Central memory CD4-positive, alpha-beta T cell (primary cell): ENCODE data around the gene PNMT.

Source experiments
- DNase-seq: peaks from one replicate; pipeline ENCODE4 v3.0.0; 2022

PNMT gene

DNA sequence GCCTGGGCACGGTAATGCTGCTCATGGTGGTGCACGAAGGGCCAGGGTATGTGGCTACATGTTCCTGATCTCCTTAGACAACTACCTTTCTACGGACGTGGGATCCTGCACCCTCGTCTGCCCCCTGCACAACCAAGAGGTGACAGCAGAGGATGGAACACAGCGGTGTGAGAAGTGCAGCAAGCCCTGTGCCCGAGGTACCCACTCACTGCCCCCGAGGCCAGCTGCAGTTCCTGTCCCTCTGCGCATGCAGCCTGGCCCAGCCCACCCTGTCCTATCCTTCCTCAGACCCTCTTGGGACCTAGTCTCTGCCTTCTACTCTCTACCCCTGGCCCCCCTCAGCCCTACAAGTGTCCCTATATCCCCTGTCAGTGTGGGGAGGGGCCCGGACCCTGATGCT, 43.6 kb downstream of the PNMT start:
- DNase-seq, result no peak

DNA sequence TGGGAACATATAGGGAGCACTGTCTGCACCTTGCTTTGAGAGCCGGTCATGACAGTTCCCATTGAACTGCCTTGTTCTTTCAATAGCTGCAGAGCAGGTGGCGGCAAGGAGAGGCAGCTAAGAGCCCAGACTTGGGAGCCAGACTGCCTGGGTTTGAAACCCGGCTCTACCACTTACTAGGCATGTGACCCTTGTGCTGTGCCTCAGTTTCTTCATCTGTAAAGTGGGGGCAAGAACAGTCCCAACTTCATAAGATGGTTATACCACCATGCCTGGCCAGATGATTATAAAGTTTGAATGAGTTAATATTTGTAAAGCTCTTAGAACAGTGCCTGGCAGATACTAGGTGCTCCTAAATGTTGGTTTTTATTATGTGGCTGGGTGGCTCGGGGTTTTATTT, 46.0 kb downstream of the PNMT start:
- no peak for DNase-seq

DNA sequence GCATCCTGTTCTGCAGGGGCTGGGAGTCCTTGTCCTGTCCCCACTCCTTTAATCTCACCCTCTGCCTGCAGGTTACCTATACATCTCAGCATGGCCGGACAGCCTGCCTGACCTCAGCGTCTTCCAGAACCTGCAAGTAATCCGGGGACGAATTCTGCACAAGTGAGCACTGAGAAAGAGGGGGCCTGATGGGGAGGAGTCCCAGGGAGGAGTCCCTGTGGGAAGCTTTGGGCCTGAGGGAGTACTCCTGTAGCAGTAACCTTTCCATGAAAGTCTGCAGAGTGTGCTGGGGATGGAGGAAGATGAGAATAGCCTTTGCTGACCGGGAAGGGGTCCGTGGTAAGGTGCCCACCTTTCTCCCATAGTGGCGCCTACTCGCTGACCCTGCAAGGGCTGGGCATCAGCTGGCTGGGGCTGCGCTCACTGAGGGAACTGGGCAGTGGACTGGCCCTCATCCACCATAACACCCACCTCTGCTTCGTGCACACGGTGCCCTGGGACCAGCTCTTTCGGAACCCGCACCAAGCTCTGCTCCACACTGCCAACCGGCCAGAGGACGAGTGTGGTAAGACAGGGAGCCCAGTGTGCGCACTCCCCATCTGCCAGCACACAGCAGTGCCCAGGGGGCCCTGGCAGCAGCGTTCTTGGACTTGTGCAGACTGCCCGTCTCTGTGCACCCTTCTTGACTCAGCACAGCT, 47.3 kb downstream of the PNMT start:
- no peak for DNase-seq

DNA sequence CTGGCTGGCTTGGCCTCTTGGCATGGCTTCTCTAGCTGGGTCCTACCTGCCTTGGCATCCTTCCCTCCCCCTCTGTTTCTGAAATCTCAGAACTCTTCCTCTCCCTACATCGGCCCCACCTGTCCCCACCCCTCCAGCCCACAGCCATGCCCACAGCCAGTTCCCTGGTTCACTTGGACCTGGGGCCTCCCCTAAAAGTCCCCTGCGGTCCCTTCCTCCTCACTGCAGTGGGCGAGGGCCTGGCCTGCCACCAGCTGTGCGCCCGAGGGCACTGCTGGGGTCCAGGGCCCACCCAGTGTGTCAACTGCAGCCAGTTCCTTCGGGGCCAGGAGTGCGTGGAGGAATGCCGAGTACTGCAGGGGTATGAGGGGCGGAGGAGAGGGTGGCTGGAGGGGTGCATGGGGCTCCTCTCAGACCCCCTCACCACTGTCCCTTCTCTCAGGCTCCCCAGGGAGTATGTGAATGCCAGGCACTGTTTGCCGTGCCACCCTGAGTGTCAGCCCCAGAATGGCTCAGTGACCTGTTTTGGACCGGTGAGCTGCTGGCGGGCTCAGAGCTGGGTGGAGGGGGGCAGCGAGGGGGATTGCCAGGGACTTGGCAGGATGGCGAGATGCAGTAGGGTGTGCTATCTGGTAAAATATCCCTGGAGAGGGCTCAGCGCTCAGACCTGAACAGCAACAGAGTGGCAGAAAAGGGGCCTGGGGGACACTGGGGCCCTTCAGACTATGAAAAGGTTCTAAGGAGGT, 48.0 kb downstream of the PNMT start:
- no peak for DNase-seq

DNA sequence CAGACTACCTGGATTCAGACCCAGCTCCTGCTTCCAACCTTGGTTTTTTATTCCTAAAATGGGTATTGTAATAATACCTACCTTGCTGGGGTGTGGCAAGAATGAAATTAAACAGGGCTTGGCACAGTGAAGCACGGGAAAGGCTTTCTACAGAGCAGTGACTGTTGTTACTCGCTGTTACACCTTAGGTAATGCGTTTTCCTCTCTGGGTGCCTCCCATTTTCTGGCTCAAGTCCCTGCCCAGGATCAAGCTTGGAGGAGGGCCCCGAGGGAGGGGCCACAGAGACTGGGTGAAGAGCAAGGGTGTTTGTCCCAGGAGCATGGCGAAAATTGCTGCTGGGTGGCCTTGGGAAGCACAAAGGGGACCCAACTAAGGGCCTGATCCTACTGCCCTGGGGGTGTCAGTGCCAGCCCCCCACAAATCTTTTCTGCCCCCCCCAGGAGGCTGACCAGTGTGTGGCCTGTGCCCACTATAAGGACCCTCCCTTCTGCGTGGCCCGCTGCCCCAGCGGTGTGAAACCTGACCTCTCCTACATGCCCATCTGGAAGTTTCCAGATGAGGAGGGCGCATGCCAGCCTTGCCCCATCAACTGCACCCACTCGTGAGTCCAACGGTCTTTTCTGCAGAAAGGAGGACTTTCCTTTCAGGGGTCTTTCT, 48.8 kb downstream of the PNMT start:
- no peak for DNase-seq

DNA sequence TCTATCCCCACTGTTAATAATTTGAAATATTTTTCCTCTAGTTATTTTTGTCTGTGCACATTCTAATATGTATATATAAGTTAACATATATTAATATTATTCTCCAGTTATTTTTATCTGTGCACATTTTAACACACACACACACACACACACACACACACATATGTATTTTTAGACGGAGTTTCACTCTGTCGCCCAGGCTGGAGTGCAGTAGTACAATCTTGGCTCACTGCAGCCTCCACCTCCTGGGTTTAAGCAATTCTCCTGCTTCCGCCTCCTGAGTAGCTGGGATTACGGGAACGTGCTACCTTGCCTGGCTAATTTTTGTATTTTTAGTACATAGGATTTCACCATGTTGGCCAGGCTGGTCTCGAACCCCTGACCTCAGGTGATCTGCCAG, 49.4 kb downstream of the PNMT start:
- no peak for DNase-seq

DNA sequence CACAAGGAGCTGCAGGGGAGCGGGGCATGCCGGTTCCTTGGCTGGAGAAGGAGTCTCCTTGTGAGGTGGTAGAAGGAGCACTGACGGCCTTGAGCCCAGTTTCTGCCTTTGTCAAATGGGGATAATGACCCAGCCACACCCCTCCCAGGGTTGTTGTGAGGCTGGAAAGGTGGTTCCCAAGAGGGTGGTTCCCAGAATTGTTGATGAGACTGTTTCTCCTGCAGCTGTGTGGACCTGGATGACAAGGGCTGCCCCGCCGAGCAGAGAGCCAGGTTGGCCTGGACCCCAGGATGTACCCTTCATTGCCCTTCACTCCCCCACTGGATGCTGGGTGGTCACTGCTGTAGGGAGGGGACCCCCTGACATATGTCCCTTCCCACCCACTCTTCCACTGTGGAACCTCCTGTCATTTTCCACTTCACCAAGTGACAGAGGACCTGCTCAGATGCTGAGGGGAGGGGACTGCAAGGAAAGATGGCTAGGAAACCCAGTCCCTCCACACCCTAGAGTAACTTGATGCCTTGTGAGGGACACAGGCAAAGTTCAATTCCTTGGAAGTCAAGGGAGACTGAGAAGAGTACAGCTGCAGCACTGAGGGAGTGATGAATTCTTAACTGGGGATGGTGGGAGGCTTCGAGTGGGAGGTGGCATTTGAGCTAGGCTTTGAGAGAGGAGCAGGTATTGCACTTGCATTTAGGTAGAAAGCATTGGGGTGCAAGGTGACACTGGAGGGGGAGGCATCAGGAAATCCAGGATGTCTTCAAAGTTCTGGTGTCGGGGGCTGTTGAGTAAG, 51.5 kb downstream of the PNMT start:
- DNase-seq, result no peak
